Measurements from ENCODE around the gene PUDP.

GRCh38 chrX:7146020-7146702, 1.8 kb downstream of the PUDP start:
- TF ChIP-seq CTCF (IDR thresholded peaks at IDR 0.05), result no peak
- TF ChIP-seq POLR2A (IDR thresholded peaks at IDR 0.05), result no peak
